Effector CD8-positive, alpha-beta T cell (primary cell): ENCODE measurements around the gene WIPF2.

Experiments
- DNase-seq: peaks from one replicate; lab custom pipeline; 2025; lab: John Stamatoyannopoulos, UW

WIPF2 gene

DNA sequence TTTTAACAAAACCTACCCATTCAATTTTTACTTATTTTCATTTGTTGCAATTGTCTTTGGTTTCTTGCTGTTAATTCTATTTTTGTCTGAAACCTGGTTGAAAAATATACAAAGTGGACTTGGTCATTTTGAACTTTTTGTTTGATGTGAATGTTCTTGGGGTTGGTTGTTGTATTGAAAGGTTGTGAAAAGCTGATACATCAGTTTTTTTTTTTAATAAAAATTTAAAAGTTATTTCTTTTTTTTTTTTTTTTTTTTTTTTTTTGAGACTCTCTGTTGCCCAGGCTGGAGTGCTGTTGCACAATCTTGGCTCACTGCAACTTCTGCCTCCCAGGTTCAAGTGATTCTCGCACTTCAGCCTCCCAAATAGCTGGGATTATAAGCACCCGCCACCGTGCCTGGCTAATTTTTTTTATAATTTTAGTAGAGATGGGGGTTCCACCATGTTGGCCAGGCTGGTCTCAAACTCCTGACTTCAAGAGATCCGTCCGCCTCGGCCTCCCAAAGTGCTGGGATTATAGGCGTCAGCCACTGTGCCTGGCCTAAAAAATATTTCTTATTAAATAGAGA, 28.9 kb downstream of the WIPF2 start:
- no peak for DNase-seq

GRCh38 chr17:40248507-40248906, 29.4 kb downstream of the WIPF2 start:
- no peak for DNase-seq

- no peak for DNase-seq
Observed at GRCh38 chr17:40251576-40251975, 32.5 kb downstream of the WIPF2 start.

- DNase-seq = no peak
Observed at GRCh38 chr17:40253565-40253964, 34.5 kb downstream of the WIPF2 start.

DNA sequence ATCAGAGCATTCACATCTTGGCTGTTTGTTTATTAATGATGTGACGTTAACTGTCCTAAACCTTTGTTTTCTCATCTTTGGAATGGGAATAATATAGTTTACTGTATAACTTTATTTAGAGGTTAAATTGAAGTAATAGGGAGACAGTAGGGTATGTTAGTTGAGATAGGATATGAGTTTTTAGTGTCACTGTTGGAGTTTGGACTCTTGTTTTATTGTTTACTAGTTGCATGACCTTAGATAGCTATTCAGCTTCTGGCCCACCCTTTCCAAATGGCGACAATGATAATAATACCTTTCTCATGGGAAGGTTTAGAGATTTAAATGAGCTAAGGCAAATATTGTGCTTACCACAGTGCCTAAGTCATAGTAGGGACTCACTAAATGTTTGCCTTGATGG, 40.4 kb downstream of the WIPF2 start:
- no peak for DNase-seq

GRCh38 chr17:40260528-40260927, 41.4 kb downstream of the WIPF2 start:
- DNase-seq = no peak

DNA sequence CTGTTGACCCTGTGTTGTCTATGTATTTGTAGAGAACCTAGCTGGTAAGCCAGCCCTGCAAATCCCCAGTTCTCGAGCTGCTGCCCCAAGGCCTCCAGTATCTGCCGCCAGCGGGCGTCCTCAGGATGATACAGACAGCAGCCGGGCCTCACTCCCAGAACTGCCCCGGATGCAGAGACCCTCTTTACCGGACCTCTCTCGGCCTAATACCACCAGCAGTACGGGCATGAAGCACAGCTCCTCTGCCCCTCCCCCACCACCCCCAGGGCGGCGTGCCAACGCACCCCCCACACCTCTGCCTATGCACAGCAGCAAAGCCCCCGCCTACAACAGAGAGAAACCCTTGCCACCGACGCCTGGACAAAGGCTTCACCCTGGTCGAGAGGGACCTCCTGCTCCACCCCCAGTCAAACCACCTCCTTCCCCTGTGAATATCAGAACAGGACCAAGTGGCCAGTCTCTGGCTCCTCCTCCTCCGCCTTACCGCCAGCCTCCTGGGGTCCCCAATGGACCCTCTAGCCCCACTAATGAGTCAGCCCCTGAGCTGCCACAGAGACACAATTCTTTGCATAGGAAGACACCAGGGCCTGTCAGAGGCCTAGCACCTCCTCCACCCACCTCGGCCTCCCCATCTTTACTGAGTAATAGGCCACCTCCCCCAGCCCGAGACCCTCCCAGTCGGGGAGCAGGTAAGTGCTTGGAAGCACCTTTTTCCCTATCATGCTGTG, 45.5 kb downstream of the WIPF2 start:
- no peak for DNase-seq

GRCh38 chr17:40265337-40265736, 46.2 kb downstream of the WIPF2 start:
- no peak for DNase-seq

GRCh38 chr17:40266882-40267281, 47.8 kb downstream of the WIPF2 start:
- DNase-seq = no peak

- DNase-seq = no peak
Observed at GRCh38 chr17:40268141-40268712, 49.1 kb downstream of the WIPF2 start.

- DNase-seq = no peak
Observed at GRCh38 chr17:40278414-40278813, 59.3 kb downstream of the WIPF2 start.

- no peak for DNase-seq
Observed at GRCh38 chr17:40279402-40279801, 60.3 kb downstream of the WIPF2 start.

GRCh38 chr17:40281663-40282062, 62.6 kb downstream of the WIPF2 start:
- DNase-seq = no peak

DNA sequence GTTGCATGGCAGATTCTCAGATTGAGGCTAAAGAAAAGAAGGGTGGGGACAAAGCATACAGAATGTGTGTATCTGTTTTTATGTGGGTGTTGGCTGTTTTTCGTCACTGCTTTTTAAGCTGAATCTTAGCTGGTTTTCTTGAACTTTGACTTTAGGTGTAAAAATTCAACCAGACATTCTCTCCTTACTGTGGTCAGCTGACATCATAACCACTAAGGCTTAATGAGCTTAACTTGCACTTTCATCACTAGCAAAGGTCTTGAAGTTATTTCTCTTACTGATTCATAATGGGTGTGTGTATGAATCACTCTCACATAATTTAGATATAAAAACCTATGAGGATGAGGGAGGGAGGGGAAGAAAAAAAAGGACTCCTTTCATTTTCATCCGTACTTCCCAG, 64.6 kb downstream of the WIPF2 start:
- DNase-seq = no peak

GRCh38 chr17:40284085-40284713, 65.1 kb downstream of the WIPF2 start:
- DNase-seq = no peak

DNA sequence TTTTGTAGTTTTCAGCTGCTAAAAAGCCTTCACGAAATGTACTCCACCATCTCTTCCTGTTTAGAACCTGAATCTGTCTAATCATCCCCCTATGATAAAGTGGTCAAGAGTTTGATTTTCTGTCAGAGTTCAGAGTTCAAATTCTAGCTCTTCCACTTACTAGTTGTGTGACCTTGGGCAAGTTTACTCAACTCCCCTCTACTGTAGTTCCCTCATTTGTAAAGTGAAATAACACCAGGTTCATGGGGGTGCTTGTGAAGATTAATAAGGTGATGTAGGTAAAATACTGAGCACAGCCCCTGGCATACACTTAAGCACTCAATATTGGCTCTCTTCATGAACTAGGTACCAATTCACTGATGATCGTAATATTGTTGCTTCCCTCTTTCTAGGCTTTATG, 67.4 kb downstream of the WIPF2 start:
- no peak for DNase-seq

DNA sequence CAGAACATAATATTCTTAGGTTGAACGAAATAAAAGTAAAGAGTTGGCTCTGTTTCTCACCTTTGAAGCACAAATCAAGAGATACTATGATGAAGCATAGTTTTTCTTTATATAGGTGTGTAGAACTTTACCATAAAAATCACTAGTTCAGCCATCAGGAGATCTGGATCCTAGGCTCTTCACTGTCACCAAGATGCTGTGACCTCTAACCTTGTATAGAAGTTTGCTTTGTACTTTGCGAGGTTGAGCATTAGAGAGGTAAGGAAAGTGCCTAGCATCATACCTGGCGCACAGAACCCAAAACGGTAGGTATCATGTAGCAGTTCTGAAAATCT, 68.0 kb downstream of the WIPF2 start:
- no peak for DNase-seq

DNA sequence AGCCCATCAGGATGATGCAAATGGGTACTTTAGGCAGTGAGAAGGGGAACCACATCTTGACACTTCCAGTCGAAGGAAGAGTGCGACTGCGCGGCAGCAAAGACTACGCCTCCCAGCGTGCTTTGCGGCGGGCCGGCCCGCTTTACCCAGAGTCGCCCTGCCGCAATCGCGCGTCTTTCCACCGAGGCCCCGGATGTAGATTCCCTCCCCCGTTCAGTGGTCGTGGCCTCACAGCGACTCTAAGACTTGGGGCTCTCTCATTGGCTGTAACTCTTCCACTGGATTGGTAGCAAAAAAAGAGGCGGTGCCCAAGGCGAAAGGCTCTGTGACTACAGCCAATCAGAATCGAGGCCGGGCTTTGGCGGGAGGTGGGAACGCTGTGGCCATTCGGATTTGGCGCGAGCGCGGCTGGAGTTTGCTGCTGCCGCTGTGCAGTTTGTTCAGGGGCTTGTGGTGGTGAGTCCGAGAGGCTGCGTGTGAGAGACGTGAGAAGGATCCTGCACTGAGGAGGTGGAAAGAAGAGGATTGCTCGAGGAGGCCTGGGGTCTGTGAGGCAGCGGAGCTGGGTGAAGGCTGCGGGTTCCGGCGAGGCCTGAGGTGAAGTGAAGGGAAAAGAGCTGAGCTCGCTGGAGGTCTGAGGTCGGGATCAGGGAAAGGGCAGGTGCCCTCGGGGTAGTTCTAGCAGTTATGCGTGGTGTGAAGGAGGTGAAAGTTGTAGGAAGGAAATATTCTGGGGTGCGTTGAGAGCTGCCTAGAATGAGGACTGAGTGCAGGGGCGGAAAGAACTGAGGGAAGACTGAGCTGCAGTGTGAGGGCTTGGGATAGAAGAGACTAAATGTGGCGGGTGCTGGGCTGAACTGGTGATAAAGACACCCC, 68.6 kb downstream of the WIPF2 start, which contains the start of gene CDC6:
Gene CDC6 (plus strand): TSS at position 386 of the 876 bp plus-strand sequence. CDS start 1,542 bp downstream, outside the sequence.
- peak; percentile 97 for DNase-seq

GRCh38 chr17:40290629-40291280, 71.7 kb downstream of the WIPF2 start:
- DNase-seq = no peak

- DNase-seq = no peak
Observed at GRCh38 chr17:40291281-40291664, 72.2 kb downstream of the WIPF2 start.

DNA sequence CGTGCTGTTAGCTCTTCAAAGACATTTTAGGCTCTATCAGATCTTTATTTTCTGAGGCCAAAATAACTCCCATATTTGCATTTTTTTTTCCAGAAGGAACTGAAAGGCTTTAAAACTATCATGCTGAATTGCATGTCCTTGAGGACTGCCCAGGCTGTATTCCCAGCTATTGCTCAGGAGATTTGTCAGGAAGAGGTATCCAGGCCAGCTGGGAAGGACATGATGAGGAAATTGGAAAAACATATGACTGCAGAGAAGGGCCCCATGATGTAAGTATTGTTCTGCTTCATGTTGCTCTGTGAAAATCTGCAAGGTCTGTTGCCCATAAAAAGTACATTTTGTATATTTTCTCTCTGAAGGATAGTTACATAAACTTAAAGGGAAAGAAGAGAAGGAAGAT, 74.3 kb downstream of the WIPF2 start:
- DNase-seq = no peak
